Epidermal melanocyte (primary cell): ENCODE measurements around the gene DCC.
A peak's percentile ranks its signal among the peaks of the same experiment; 100 is the strongest.

Experiments
- DNase-seq: peaks from one replicate; pipeline ENCODE4 v3.0.0; 2011; ENCODE audit warnings: low spot score; ENCODE audit not compliant: insufficient read length

Gene DCC

DNA sequence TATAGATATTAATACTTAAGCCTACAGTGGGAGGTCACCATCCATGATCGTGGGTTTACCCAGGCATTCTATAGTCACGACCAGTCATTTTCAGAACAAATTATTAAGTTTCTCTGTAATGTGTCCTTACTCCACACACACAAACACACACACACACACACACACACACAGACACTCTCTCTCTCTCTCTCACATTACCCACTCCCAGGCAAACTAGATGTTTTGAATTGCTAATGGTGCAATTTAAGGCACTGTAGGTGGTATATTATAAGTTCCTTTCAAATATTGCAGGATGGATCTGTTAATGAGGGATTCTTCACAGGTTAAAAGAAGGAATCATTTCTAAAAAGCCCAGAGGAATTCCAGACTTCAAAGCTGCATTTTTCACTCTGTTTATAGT is 1226.6 kb downstream of the DCC start:
- no peak for DNase-seq

GRCh38 chr18:53567929-53568574 is 1228.1 kb downstream of the DCC start:
- DNase-seq, result peak; percentile 48
